Measurements from ENCODE around the gene SCPEP1.

SCPEP1 gene

GRCh38 chr17:57043276-57043675, 65.3 kb downstream of the SCPEP1 start:
- TF ChIP-seq CTCF (IDR thresholded peaks at IDR 0.05; ENCODE audit: borderline replicate concordance, control extremely low read depth, extremely low read depth, insufficient read depth, missing control alignments): no peak
- in situ Hi-C loops (cut with MboI; ENCODE audit: low sequenced_read_pairs, unreplicated experiment): no loop called here

GRCh38 chr17:57044976-57045867, 67.3 kb downstream of the SCPEP1 start:
- DNase-seq (ENCODE audit: low spot score): peak; percentile 40
- no peak for TF ChIP-seq CTCF (IDR thresholded peaks at IDR 0.05; ENCODE audit: borderline replicate concordance, control extremely low read depth, extremely low read depth, insufficient read depth, missing control alignments)
- in situ Hi-C loops (cut with MboI; ENCODE audit: low sequenced_read_pairs, unreplicated experiment): no loop called here

More at GRCh38 chr17:57043276-57043675, 65.3 kb downstream of the SCPEP1 start:
- DNase-seq (ENCODE audit: low spot score): no peak

GRCh38 chr17:57045868-57046704, 68.2 kb downstream of the SCPEP1 start:
- DNase-seq (ENCODE audit: low spot score): peak; percentile 76
- in situ Hi-C loops (cut with MboI; ENCODE audit: low sequenced_read_pairs, unreplicated experiment): no loop called here
- TF ChIP-seq CTCF (IDR thresholded peaks at IDR 0.05; ENCODE audit: borderline replicate concordance, control extremely low read depth, extremely low read depth, insufficient read depth, missing control alignments): no peak

GRCh38 chr17:57046749-57047148, 68.8 kb downstream of the SCPEP1 start:
- DNase-seq (ENCODE audit: low spot score): no peak
- no peak for TF ChIP-seq CTCF (IDR thresholded peaks at IDR 0.05; ENCODE audit: borderline replicate concordance, control extremely low read depth, extremely low read depth, insufficient read depth, missing control alignments)
- in situ Hi-C loops (cut with MboI; ENCODE audit: low sequenced_read_pairs, unreplicated experiment): no loop called here

GRCh38 chr17:57048096-57048495, 70.2 kb downstream of the SCPEP1 start:
- in situ Hi-C loops (cut with MboI; ENCODE audit: low sequenced_read_pairs, unreplicated experiment): no loop called here
- TF ChIP-seq CTCF (IDR thresholded peaks at IDR 0.05; ENCODE audit: borderline replicate concordance, control extremely low read depth, extremely low read depth, insufficient read depth, missing control alignments): no peak

GRCh38 chr17:57050306-57050705, 72.4 kb downstream of the SCPEP1 start:
- in situ Hi-C loops (cut with MboI; ENCODE audit: low sequenced_read_pairs, unreplicated experiment): no loop called here
- TF ChIP-seq CTCF (IDR thresholded peaks at IDR 0.05; ENCODE audit: borderline replicate concordance, control extremely low read depth, extremely low read depth, insufficient read depth, missing control alignments): no peak
- DNase-seq (ENCODE audit: low spot score): no peak

More at GRCh38 chr17:57048096-57048495, 70.2 kb downstream of the SCPEP1 start:
- no peak for DNase-seq (ENCODE audit: low spot score)

All from GM13976 (cell line).